Measurements from ENCODE around the gene IL31.

DNA sequence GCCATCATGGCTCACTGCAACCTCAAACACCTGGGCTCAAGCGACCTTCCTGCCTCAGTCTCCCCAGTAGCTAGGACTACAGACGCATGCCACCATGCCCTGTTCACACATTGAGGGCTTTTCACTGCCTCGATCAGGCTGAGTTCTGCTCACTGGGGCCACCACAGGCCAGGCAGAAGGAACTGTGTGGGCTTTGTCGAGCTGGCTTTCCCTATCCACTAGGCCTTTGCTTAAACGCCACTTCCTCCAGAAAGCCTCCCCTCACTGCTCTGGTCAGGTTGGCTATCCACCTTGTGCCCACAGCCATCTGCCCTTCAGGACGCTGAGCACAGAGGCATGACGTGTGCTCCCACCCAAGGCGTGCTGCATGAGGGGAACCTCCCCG, 50.3 kb downstream of the IL31 start:
- no peak for TF ChIP-seq CTCF (conservative IDR thresholded peaks at IDR 0.05; ENCODE audit: low read depth, low read length)
- TF ChIP-seq, protein P1, sequence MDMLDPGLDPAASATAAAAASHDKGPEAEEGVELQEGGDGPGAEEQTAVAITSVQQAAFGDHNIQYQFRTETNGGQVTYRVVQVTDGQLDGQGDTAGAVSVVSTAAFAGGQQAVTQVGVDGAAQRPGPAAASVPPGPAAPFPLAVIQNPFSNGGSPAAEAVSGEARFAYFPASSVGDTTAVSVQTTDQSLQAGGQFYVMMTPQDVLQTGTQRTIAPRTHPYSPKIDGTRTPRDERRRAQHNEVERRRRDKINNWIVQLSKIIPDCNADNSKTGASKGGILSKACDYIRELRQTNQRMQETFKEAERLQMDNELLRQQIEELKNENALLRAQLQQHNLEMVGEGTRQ (IDR thresholded peaks at IDR 0.05; ENCODE audit: low read depth, low read length), result no peak
- TF ChIP-seq POLR2A (IDR thresholded peaks at IDR 0.05; ENCODE audit: low read depth, low read length), result no peak

All from IMR-90 (cell line).